Hepatocyte (in vitro differentiated cells): ENCODE results near the gene DTX3.

Experiments used
- EZH2 ChIP-seq: fragments of 200-600 bp; sonication (generic); IDR thresholded peaks from 2 replicates; pipeline ENCODE4 v1.6.1; 2016; ENCODE audit warnings: antibody characterized with exemption, mild to moderate bottlenecking, borderline replicate concordance
- EZH2phosphoT487 ChIP-seq: fragments of 200-600 bp; sonication (generic); IDR thresholded peaks from one replicate; pipeline ENCODE4 v1.6.1; 2018; ENCODE audit warnings: antibody characterized with exemption, mild to moderate bottlenecking, low read depth, moderate library complexity; ENCODE audit not compliant: unreplicated experiment, severe bottlenecking
- TF ChIP-seq, protein P1 (sequence below): fragments of 200-600 bp; sonication (generic); IDR thresholded peaks from 2 replicates; pipeline ENCODE4 v1.5.1; 2016; ENCODE audit warnings: antibody characterized with exemption, mild to moderate bottlenecking; ENCODE audit not compliant: poor library complexity

DNA sequence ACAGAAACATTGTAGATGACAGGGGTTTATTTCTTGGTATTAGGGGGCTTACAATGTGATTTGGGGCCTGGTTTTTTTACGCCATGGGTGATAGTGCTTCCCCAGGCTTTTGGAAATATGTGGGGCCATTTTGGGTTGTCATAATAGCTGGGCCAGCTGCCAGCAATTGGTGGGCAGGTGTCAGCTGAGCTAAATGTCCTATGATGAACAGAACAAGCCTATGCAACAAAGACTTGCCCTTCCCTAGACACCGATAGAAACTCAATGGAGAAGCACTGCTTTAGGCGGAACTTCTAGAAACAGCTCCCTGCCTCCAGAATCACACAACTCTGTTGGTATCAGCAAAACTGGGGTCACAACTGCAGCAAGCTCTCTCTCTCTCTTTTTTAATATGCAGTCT lies 33.5 kb downstream of the DTX3 start:
- TF ChIP-seq, protein P1, sequence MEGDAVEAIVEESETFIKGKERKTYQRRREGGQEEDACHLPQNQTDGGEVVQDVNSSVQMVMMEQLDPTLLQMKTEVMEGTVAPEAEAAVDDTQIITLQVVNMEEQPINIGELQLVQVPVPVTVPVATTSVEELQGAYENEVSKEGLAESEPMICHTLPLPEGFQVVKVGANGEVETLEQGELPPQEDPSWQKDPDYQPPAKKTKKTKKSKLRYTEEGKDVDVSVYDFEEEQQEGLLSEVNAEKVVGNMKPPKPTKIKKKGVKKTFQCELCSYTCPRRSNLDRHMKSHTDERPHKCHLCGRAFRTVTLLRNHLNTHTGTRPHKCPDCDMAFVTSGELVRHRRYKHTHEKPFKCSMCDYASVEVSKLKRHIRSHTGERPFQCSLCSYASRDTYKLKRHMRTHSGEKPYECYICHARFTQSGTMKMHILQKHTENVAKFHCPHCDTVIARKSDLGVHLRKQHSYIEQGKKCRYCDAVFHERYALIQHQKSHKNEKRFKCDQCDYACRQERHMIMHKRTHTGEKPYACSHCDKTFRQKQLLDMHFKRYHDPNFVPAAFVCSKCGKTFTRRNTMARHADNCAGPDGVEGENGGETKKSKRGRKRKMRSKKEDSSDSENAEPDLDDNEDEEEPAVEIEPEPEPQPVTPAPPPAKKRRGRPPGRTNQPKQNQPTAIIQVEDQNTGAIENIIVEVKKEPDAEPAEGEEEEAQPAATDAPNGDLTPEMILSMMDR, result no peak
- TF ChIP-seq EZH2phosphoT487 (no peak), EZH2 (no peak)
